GM12878 (cell line): ENCODE measurements around the gene INTS6L.

Experiments
- ATF3 ChIP-seq: IDR thresholded peaks from 2 replicates; pipeline ENCODE4 v1.6.1; 2011; ENCODE audit warnings: low read depth, mild to moderate bottlenecking, low read length, moderate library complexity, borderline replicate concordance; ENCODE audit errors: extremely low read depth
- EZH2 ChIP-seq: IDR thresholded peaks from 2 replicates; pipeline ENCODE4 v1.6.1; 2012; ENCODE audit warnings: low read depth, mild to moderate bottlenecking, control low read depth, inconsistent platforms, low read length, borderline replicate concordance; ENCODE audit not compliant: control insufficient read depth
- TF ChIP-seq, protein P1 (sequence below): IDR thresholded peaks from 2 replicates; pipeline ENCODE4 v1.6.1; 2011; ENCODE audit warnings: mild to moderate bottlenecking, low read depth, low read length, moderate library complexity; ENCODE audit not compliant: insufficient replicate concordance
- TF ChIP-seq, protein P2 (sequence below), 3 experiments: IDR thresholded peaks in 2 of 3; conservative IDR thresholded peaks in 1 of 3; 2 replicates each; pipeline ENCODE4 v1.5.1; 2011; ENCODE audit warnings: low read depth in 3 of 3, low read length in 3 of 3, mild to moderate bottlenecking in 3 of 3, control low read depth in 2 of 3, moderate library complexity in 2 of 3, inconsistent platforms in 1 of 3, mixed read lengths in 1 of 3; ENCODE audit not compliant: control insufficient read depth in 2 of 3, insufficient read depth in 1 of 3; ENCODE audit errors: extremely low read depth in 1 of 3
- TF ChIP-seq, protein P3 (sequence below): fragments of 450-650 bp; formaldehyde crosslinking; IDR thresholded peaks from 2 replicates; pipeline ENCODE4 v1.5.0; 2022; ENCODE audit warnings: mild to moderate bottlenecking, missing genetic modification characterization

DNA sequence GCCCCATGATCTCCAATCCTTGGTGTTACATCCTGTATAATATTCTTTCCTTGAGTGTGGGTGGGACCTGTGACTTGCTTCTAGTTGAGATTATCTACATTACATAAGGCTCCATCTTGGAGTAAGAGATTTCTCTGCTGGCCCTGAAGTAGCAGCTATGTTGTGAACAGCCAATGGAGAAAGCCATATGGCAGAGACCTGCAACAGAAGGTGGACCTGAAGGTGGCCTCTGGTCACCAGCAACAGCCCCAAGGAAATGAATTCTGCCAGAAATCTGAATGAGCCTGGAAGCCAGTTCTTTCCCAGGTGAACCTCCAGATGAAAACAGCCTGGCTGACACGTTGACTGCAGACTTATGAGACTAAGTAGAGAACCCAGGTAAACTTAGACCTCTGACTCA lies 2.3 kb upstream of the INTS6L start:
- TF ChIP-seq, protein P1, sequence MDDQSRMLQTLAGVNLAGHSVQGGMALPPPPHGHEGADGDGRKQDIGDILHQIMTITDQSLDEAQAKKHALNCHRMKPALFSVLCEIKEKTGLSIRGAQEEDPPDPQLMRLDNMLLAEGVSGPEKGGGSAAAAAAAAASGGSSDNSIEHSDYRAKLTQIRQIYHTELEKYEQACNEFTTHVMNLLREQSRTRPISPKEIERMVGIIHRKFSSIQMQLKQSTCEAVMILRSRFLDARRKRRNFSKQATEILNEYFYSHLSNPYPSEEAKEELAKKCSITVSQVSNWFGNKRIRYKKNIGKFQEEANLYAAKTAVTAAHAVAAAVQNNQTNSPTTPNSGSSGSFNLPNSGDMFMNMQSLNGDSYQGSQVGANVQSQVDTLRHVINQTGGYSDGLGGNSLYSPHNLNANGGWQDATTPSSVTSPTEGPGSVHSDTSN: no peak
- TF ChIP-seq, protein P2, sequence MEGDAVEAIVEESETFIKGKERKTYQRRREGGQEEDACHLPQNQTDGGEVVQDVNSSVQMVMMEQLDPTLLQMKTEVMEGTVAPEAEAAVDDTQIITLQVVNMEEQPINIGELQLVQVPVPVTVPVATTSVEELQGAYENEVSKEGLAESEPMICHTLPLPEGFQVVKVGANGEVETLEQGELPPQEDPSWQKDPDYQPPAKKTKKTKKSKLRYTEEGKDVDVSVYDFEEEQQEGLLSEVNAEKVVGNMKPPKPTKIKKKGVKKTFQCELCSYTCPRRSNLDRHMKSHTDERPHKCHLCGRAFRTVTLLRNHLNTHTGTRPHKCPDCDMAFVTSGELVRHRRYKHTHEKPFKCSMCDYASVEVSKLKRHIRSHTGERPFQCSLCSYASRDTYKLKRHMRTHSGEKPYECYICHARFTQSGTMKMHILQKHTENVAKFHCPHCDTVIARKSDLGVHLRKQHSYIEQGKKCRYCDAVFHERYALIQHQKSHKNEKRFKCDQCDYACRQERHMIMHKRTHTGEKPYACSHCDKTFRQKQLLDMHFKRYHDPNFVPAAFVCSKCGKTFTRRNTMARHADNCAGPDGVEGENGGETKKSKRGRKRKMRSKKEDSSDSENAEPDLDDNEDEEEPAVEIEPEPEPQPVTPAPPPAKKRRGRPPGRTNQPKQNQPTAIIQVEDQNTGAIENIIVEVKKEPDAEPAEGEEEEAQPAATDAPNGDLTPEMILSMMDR (IDR thresholded peaks at IDR 0.05 in 2 of 3, conservative IDR thresholded peaks at IDR 0.05 in 1 of 3; ENCODE audit: control insufficient read depth in 2 of 3, extremely low read depth in 1 of 3, insufficient read depth in 1 of 3, low read depth in 3 of 3, low read length in 3 of 3): no peak
- TF ChIP-seq EZH2 (no peak), ATF3 (no peak)
- TF ChIP-seq, protein P3, sequence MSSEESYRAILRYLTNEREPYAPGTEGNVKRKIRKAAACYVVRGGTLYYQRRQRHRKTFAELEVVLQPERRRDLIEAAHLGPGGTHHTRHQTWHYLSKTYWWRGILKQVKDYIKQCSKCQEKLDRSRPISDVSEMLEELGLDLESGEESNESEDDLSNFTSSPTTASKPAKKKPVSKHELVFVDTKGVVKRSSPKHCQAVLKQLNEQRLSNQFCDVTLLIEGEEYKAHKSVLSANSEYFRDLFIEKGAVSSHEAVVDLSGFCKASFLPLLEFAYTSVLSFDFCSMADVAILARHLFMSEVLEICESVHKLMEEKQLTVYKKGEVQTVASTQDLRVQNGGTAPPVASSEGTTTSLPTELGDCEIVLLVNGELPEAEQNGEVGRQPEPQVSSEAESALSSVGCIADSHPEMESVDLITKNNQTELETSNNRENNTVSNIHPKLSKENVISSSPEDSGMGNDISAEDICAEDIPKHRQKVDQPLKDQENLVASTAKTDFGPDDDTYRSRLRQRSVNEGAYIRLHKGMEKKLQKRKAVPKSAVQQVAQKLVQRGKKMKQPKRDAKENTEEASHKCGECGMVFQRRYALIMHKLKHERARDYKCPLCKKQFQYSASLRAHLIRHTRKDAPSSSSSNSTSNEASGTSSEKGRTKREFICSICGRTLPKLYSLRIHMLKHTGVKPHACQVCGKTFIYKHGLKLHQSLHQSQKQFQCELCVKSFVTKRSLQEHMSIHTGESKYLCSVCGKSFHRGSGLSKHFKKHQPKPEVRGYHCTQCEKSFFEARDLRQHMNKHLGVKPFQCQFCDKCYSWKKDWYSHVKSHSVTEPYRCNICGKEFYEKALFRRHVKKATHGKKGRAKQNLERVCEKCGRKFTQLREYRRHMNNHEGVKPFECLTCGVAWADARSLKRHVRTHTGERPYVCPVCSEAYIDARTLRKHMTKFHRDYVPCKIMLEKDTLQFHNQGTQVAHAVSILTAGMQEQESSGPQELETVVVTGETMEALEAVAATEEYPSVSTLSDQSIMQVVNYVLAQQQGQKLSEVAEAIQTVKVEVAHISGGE: no peak
